ENCODE results near the gene CREB3. TPM values are rescaled to one million over a fixed set of nuclear protein-coding genes. Genes with fewer than 3 reads are reported as not detected.

The CREB3 gene, protein sequence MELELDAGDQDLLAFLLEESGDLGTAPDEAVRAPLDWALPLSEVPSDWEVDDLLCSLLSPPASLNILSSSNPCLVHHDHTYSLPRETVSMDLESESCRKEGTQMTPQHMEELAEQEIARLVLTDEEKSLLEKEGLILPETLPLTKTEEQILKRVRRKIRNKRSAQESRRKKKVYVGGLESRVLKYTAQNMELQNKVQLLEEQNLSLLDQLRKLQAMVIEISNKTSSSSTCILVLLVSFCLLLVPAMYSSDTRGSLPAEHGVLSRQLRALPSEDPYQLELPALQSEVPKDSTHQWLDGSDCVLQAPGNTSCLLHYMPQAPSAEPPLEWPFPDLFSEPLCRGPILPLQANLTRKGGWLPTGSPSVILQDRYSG
- total RNA-seq (10 to 100 TPM; 31.2 to 41.5 (median 36.6) TPM), polyA plus RNA-seq (10 to 100 TPM; 32.3 to 39.8 TPM)
- long read RNA-seq, donor 1, transcript CREB3-201 (9 exons, 1,832 nt), result major isoform, 311 of 335 reads
- long read RNA-seq, donor 1, partial matches to known transcripts, result 1 of 335 reads
- long read RNA-seq, donor 1, other reads (novel, unspliced or antisense), result 19 of 335 reads
- long read RNA-seq, donor 2, transcript CREB3-201 (9 exons, 1,832 nt), result major isoform, 17 of 17 reads
- long read RNA-seq, donor 2, partial matches to known transcripts, result 0 of 17 reads
- long read RNA-seq, donor 2, other reads (novel, unspliced or antisense), result 0 of 17 reads
- long read RNA-seq, donor 3, transcript CREB3-201 (9 exons, 1,832 nt), result major isoform, 79 of 86 reads
- long read RNA-seq, donor 3, partial matches to known transcripts, result 4 of 86 reads
- long read RNA-seq, donor 3, other reads (novel, unspliced or antisense), result 3 of 86 reads

DNA sequence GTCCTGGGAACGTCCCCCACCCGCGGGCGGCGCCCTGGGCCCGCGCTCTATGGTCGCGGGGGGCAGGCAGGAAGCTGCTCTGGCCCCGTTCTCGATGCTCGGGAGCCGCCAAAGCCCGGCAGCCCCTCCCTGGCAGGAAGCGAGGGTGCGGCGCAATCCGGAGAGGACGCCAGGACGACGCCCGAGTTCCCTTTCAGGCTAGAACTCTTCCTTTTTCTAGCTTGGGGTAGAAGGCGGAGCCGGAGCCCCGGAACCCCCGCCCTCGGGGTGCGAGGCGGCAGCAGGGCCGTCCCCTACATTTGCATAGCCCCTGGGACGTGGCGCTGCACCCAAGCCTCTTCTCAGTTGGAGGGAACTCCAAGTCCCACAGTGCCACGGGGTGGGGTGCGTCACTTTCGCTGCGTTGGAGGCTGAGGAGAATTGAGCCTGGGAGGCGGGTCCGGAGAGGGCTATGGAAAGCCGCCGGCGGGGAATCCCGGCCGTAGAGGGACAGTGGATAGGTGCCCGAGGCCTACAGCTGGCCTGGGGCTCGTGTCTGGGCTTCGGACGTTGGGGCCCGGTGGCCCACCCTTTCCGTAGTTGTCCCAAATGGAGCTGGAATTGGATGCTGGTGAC lies at the start of gene CREB3, which contains the start of gene TLN1:
TSS of gene CREB3 (plus strand) at position 482 of the 615 bp plus-strand sequence. CDS start at position 589, 107 bp downstream.
TSS of gene TLN1 (minus strand) at position 11 of the 615 bp plus-strand sequence. CDS start 6,501 bp downstream, outside the sequence.
- Histone ChIP-seq H3K9me3 (no peaks in the 10 kb centered on the region), H3K4me3 (peak within 1 kb of the TSS; percentile 92), H3K27ac (peak within 1 kb of the TSS; percentile 92 to 96), H3K4me1 (ENCODE audit: insufficient read depth) (peaks cover 30% of the 10 kb centered on the region), H3K27me3 (no peaks in the 10 kb centered on the region), H3K36me3 (no peaks in the 10 kb centered on the region)
- TF ChIP-seq POLR2A (IDR thresholded peaks at IDR 0.05) (peak; percentile 60), EP300 (IDR thresholded peaks at IDR 0.05) (peak; percentile 73)
- TF ChIP-seq, protein P1, sequence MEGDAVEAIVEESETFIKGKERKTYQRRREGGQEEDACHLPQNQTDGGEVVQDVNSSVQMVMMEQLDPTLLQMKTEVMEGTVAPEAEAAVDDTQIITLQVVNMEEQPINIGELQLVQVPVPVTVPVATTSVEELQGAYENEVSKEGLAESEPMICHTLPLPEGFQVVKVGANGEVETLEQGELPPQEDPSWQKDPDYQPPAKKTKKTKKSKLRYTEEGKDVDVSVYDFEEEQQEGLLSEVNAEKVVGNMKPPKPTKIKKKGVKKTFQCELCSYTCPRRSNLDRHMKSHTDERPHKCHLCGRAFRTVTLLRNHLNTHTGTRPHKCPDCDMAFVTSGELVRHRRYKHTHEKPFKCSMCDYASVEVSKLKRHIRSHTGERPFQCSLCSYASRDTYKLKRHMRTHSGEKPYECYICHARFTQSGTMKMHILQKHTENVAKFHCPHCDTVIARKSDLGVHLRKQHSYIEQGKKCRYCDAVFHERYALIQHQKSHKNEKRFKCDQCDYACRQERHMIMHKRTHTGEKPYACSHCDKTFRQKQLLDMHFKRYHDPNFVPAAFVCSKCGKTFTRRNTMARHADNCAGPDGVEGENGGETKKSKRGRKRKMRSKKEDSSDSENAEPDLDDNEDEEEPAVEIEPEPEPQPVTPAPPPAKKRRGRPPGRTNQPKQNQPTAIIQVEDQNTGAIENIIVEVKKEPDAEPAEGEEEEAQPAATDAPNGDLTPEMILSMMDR (IDR thresholded peaks at IDR 0.05), result no peak
- DNase-seq, result peak; percentile 95 to 98 (median 97)
- intact Hi-C loops (cut with DNase I), result loop anchor here in 1 of 4 donors (5.0 kb wide), 1 partner anchor 70 kb away; no protein-coding TSS in a partner anchor
- WGBS, 3 donors, result 0% methylated on average over 28 to 49 of the region's 49 CpGs

DNA sequence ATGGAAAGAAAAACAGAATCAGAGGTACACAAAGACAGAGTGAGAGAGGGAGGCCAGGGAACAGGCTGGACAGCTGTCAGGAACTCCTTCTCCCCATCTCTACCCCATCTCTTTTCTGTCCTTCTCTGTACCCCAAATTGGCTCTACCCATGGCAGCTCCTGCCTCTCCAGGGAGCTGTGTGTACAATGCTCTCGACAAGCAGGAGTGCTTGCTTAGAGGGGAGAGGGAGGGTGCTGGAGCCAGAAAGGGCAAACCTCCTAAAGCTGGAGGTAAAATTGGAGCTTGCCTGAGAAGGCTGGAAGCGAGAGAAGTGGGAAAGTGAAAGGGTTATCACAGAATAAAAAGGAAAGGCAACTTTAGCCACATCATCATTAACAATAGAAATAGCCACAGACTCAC lies 49.1 kb upstream of the CREB3 start:
- intact Hi-C loops (cut with DNase I), result no loop called here
- no peak for DNase-seq
- Histone ChIP-seq H3K9me3 (no peaks in the 10 kb centered on the region), H3K27me3 (no peaks in the 10 kb centered on the region), H3K4me1 (ENCODE audit: insufficient read depth) (peaks cover 13% of the 10 kb centered on the region), H3K27ac (no peak overlapping the region), H3K36me3 (no peaks in the 10 kb centered on the region), H3K4me3 (no peak overlapping the region)
- 49 to 56% (median 56%) methylated on average over 2 of the region's 2 CpGs for WGBS, 3 donors
- TF ChIP-seq EP300 (IDR thresholded peaks at IDR 0.05) (no peak), POLR2A (IDR thresholded peaks at IDR 0.05) (no peak)
- TF ChIP-seq, protein P1 (IDR thresholded peaks at IDR 0.05), result no peak

DNA sequence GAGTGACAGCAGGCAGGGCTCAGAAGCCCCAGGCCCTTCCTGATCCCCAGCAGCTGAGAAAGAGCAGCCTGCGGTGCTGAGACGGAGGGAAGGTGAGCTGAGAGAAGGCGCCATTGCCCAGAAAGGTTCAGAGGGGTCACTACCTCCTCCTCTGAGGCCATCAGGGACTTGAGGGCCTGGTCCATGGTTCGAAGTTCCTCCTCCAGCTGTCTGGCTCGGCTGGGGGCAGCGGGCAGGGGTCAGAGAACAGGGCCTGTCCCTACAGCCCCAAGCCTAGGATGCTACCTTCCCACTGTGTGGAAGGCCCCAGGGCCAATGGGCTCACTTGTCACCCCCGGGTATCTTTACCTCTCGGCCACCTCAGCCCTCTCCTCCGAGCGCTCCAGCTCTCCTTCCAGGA lies 47.5 kb upstream of the CREB3 start:
- H3K27me3 ChIP-seq, result no peaks in the 10 kb centered on the region
- DNase-seq, result no peak
- H3K4me3 ChIP-seq, result no peak overlapping the region
- H3K36me3 ChIP-seq, result no peaks in the 10 kb centered on the region
- TF ChIP-seq POLR2A (IDR thresholded peaks at IDR 0.05) (no peak), EP300 (IDR thresholded peaks at IDR 0.05) (no peak)
- TF ChIP-seq, protein P1 (IDR thresholded peaks at IDR 0.05), result no peak
- H3K4me1 ChIP-seq (ENCODE audit: insufficient read depth), result peaks cover 18% of the 10 kb centered on the region
- 83 to 93% (median 90%) methylated on average over 10 of the region's 10 CpGs for WGBS, 3 donors
- H3K27ac ChIP-seq, result no peak overlapping the region
- no peaks in the 10 kb centered on the region for H3K9me3 ChIP-seq
- intact Hi-C loops (cut with DNase I), result no loop called here

DNA sequence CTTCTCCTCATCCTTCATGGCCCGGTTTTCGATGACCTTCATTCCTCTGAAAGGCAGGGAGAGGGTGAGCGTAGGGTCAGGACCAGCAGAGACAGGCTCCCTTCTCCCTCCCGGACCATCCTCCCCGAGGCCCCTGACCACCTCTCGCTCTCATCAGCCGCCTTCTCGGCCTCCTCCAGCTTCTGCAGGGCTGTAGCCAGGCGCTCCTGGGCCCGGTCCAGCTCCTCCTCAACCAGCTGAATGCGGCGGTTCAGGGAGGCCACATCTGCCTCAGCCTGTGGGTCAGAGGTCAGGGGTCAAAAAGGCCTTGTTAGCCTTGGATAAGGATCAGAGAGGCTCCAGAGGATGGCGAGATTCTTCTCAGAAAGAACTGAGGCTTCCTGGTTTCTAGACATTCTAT lies 47.0 kb upstream of the CREB3 start:
- Histone ChIP-seq H3K36me3 (no peaks in the 10 kb centered on the region), H3K27ac (no peak overlapping the region), H3K27me3 (no peaks in the 10 kb centered on the region), H3K4me1 (ENCODE audit: insufficient read depth) (peaks cover 17% of the 10 kb centered on the region), H3K9me3 (no peaks in the 10 kb centered on the region), H3K4me3 (no peak overlapping the region)
- no peak for TF ChIP-seq EP300 (IDR thresholded peaks at IDR 0.05)
- no peak for TF ChIP-seq POLR2A (IDR thresholded peaks at IDR 0.05)
- TF ChIP-seq, protein P1 (IDR thresholded peaks at IDR 0.05), result no peak
- intact Hi-C loops (cut with DNase I), result no loop called here
- WGBS, 3 donors, result 38 to 46% (median 44%) methylated on average over 13 of the region's 13 CpGs
- DNase-seq, result no peak
